GM21390 (cell line): ENCODE measurements around the gene SMAD7.
A peak's percentile ranks its signal among the peaks of the same experiment; 100 is the strongest.

ENCODE experiments used
- ATAC-seq: cut with Tn5 transposase; IDR thresholded peaks from one replicate; pipeline ENCODE4 v1.9.1; 2021; ENCODE audit not compliant: unreplicated experiment

SMAD7 gene

GRCh38 chr18:48987821-48988220, 37.1 kb upstream of the SMAD7 start:
- no peak for ATAC-seq

DNA sequence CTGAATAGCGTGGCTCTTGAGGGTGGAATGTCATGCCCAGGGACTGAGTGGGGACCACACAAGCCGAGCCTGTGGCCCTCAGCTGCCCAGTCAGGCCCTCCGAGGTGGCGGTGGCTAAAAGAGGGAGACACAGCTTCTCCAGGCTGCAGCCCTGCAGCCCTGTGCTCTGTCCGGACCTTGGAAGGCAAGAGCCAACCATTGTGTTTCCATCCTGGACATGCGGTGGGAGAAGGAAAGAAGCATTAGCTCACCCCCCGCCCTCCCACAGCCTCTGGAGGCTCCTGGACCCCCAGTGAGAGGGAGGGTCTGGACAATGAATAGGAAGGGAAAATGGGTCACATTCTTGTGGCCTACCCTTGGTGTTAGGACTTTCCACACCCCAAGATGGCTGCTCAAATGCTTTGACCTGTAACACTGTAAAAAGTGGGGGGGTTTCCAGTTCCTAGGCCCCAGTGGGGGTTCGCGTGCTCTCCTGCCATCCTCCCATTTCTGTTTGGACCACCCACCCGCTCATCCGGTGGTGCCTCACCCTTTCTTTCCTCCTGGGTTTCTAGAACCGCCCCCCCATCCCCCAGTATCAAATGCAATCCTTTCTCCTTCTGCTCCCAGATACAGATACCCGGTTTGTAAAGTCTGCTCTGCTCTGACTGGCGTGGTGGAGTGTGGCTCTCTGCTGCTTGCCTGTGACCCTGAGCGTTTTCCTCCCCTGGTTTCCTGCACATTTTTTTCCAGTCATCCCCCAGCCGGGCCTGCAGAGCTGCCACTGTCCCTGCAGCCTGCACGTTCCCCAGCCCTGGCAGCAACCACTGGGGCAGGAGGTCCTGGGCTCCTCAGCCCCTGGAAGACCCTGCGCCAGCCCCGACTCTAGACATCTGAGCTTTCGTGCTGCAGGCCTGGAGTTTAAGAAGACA, 36.3 kb upstream of the SMAD7 start:
- no peak for ATAC-seq

DNA sequence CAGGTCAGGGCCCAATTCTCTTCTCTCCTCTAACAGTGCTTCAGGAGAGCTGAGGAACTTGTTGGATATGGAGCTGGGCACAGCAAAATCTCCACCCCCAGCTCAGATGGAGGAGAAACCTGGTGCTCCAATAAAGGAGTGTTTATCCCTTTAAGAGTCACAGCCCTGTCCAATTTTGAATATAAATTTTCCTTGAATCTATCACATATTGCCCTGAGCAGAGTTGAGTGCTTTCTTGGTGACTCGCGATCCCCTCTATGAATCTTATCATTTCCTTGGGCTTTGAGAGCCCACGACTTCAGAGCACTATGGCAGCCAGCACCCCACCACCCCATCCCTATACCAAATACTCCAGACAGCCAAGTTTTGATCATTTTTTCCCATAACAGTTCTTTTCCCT, 34.4 kb upstream of the SMAD7 start:
- no peak for ATAC-seq

DNA sequence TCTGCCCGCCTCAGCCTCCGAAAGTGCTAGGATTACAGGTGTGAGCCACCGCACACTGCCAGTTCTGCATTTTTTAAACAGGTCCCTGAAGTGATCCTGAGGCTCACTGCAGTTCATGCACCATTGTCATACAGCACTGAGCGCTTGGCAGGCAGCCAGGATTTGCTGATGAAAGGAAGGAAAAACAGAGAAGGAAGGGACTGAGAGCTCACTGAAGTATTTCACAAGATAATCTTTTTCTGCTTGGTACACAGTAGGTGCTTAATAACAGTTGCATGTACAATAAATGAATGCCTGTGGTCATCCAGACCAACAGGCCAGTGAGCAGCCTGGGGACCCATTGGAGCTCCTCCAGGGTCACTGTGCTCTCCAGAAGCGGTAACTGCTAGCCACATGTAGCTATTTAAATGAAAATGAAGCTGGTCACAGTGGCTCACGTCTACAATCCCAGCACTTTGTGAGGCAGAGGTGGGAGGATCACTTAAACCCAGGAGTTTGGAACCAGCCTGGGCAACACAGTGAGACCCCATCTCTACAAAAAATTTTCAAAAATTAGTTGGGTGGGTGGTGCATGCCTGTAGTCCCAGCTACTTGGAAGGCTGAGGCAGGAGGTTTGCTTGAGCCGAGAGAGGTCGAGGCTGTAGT, 33.1 kb upstream of the SMAD7 start:
- ATAC-seq, result no peak

- ATAC-seq, result no peak
Observed at GRCh38 chr18:48982266-48982665, 31.5 kb upstream of the SMAD7 start.

GRCh38 chr18:48979944-48980890, 29.5 kb upstream of the SMAD7 start:
- ATAC-seq, result no peak

GRCh38 chr18:48977914-48978313, 27.1 kb upstream of the SMAD7 start:
- no peak for ATAC-seq

DNA sequence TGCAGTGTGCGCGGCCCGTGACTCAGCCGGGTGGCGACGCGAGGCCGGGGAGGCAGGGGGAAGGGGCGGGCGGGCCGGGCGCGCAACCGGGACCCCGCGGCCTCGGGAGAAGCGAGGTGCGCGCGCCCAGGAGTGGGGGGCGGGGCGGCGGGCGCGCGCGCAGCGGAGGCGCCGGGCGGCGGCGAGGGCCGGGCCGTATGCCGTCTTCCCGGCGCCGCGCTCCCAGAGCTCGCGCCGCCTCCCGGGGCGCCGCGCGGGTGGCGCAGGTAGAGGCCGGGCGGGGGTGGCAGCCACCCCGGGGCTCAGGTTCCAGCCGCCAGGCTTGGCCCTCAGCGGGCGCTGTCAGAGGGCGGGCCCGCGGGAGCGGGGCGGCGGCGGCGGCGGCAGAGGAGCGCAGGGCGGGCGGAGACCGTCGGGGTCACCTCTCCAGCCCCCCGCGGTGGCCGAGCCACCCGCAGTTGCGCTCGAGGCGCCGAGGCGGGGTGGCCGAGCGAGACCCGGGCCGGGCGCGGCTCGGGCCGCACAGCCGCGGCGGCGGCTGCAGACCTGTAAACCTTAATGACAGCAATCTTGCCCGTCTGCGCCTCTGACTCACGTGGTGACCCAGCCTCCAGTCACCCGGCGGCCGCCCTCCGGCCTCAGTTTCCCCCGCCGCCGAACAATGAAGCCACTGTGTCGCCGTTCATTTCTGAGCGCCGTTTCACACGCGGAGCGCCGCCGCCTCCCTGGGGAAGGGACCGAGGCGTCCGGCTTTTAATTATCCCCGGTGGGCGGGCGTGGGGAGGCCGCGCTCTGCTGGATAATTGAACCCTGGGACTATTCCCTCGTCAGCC, 25.3 kb upstream of the SMAD7 start:
- peak; percentile 73 for ATAC-seq

GRCh38 chr18:48975120-48975816, 24.5 kb upstream of the SMAD7 start:
- peak; percentile 21 for ATAC-seq

DNA sequence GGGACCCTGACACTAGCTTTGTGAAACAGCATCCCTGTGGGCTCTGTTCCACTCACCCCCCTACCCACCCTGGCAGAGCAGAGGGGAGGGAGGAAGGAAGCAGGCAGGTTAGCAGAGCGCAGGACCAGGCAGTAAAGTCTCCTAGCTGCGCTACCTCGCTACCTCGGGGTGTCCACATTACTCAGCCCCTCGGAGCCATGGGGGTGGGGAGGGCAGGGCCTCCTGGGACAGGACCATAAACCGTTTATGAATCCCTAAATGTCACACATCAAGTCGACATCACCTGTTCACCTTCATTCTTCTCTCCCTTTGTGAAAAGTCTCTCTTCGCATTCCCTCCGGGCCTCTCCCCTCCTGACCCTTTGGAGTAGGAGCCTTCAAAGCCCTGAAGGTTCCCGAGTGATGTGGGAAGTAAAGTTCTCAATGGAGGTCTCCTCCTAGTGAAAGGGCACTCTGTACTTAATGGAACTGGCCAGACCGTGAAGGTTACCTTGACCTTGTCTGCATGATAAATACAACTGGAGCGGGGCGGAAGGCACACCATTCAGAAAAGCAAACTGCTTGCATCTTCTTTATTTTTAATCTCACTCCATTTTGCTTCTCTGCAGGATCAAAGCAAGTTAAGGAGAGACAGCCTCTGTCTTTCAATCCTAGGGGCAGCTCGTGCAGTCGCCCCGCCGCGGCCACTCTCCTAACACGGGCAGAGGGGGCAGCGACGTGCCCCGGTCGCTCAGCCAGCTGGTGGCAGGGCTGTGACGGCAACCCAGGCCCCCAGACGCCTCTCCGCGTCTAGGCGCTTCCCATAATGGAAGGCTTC, 23.7 kb upstream of the SMAD7 start:
- ATAC-seq, result no peak

DNA sequence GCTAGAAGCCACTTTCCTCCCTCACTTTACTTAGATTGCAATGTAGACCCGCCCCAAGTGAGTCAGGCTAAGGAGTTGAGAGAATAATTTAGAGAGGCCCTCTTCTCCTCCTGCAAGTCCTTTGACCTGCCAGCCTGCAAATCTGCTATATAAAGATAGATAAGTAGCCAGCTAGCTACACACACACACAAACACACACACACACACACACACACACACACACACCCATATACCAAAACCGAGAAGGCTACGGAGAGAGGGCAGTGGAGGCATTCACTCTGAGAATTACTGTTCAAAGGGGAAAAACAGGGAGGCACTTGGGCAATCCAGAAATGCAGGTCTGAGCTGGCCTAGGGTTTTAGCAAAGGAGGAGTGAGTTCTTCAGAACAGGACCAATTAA, 23.0 kb upstream of the SMAD7 start:
- ATAC-seq, result no peak

DNA sequence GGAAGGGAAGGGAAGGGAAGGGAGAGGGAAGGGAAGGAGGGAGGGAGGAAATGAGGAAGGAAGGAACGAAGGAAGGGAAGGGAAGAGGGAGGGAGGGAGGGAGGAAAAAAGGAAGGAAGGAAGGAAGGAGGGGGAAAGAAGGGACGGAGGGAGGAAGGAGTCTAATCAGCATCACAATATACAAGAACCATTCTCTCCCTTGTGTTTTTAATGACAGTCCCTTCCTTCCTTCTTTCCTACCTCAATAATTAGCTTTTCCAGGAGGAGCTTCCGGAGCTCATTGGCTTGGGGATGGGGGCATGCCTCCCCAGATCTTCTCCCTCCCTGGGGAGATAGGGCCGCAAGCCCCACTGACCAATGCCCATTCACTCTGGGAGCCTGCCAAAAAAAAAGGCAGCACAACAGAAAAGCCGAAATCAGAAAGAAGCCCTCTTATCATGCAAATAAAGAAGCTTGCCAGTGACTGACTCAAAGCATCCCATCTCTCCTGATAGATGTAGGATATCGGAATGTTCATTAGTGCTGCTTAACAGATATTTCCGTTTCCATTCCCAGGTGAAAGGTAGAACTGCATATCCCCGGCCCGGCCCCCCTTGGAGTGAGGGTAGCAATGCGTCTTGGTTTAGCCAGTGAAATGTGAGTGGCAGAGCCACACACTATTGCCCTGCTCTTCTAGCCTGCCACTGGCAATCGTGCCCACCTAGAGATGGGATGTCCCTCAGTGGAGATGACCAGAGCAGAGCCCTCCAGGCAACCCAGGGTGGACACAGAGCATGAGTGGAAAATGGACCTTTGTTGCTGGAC, 17.8 kb upstream of the SMAD7 start:
- ATAC-seq, result no peak

DNA sequence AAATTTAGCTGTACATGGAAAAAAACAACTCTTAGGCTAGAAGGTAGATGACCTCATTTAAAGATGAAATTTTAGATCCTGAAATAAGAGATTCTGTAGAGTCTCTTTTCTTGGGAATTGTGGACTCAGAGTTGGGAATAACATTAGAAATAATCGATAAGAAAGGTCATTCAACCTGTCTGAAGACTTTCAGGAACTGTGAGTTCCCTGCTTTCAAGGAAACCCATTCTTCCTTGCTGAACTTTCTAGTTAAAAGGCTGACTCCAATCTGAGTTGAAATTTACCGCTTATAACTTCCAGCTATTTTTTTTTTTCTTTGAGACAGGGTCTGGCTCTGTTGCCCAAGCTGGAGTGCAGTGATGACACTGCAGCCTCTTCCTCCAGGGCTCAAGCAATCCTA, 16.8 kb upstream of the SMAD7 start:
- no peak for ATAC-seq

GRCh38 chr18:48966523-48966922, 15.8 kb upstream of the SMAD7 start:
- no peak for ATAC-seq

DNA sequence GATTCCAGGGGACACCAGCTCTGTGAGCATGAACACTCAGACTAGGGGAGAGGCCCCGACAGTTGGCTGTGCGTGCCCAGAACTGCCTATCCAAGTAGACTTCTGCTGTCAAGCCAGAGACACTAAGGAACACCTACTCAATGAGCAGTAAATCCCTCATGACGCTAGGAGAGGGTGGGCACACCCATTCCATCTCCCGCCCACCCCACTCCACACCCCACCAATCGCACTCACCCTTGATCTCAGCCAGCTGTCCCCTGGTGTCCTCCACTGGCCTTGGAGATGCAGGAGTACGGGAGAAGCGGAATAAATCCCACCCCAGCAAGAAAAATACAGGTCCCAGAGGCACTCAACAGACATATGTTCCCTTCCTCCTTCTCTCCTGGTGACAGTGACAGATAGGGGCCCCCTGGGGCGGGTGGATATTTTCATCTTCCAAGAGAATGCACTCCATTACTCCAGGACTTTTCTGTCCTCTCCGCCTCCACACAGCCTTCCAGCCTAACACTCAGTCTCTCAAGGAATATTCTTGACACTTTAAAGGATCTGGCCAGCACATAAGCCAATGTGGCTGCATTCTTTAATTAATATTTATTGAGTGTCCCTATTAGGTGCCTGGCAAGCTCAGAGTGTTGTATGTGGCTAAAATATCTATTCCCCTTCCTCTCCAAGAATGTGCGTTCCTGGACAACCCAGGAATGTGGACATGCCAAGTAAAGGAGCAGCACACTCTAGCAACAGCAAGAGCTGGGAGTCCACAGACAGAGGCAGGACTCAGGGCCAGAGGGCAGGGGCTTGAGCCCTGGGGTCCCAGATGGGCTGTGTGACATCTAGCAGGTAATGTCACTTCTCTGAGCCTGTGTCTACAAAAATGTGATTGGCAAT, 13.1 kb upstream of the SMAD7 start:
- no peak for ATAC-seq

GRCh38 chr18:48962994-48963561, 12.3 kb upstream of the SMAD7 start:
- no peak for ATAC-seq
